NCI-H82 (cell line): Measurements from ENCODE around the gene CHRM1.
"Not testable (repeated sequence)": the region's sequence is repeated elsewhere in the genome, so short reads cannot be mapped to it uniquely, and the experiment has no call there.

Source experiments
- DNase-seq: peaks from one replicate; lab custom pipeline; 2025; lab: John Stamatoyannopoulos, UW

The CHRM1 gene, protein sequence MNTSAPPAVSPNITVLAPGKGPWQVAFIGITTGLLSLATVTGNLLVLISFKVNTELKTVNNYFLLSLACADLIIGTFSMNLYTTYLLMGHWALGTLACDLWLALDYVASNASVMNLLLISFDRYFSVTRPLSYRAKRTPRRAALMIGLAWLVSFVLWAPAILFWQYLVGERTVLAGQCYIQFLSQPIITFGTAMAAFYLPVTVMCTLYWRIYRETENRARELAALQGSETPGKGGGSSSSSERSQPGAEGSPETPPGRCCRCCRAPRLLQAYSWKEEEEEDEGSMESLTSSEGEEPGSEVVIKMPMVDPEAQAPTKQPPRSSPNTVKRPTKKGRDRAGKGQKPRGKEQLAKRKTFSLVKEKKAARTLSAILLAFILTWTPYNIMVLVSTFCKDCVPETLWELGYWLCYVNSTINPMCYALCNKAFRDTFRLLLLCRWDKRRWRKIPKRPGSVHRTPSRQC

DNA sequence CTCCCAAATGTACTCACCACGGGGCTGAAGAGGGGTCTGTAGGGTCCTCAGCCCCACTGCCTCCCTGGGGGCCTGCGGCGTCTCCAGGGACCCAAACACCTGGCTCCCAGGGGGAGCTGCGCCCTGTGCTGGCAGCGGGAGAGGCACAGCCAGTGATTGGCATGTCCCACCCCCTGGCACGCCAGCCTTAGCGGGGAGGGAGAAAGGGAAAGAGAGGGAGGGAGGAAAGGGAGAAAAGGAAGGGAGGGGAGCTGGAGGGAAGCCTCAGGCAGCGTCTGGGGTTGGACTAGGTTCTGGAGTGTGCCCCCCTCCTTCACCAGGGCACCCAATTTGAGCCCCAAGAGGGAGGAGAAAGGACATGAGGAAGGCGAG is at the start of gene CHRM1:
TSS of gene CHRM1 (minus strand) at position 163 of the 372 bp plus-strand sequence. CDS start 10,263 bp downstream, outside the sequence.
- DNase-seq = no peak

DNA sequence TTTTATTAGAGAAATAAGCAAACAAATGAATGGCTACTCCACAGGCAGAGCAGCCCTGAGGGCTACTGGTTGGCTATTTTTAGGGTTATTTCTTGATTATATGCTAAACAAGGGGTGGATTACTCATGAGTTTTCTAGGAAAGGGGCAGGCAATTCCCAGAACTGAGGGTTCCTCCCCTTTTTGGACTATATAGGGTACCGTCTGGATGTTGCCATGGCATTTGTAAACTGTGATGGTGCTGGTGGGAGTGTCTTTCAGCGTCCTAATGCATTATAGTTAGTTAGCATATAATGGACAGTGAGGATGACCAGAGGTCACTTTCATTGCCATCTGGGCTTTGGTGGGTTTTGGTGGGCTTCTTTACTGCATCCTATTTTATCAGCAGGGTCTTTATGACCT is 44.4 kb upstream of the CHRM1 start:
- DNase-seq = no peak

DNA sequence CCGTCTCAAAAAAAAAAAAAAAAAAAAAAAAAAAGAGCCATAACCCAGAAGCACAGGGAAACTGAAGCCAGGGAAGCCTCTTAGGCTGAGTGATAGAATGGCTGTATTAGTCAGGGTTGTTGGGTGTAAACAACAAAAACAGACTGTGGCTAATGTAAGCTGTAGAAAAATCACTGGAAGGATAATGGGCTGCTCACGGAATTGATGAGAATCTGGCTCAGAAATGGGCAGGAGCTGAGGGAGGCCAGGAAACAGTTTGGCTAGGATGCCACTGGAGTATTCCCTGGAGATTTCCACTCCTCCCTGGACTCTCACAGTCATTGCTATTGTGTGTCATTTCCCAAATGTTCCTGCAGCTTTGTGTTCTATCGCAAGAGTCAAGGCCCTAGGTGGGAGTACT is 41.2 kb upstream of the CHRM1 start:
- DNase-seq = no peak

DNA sequence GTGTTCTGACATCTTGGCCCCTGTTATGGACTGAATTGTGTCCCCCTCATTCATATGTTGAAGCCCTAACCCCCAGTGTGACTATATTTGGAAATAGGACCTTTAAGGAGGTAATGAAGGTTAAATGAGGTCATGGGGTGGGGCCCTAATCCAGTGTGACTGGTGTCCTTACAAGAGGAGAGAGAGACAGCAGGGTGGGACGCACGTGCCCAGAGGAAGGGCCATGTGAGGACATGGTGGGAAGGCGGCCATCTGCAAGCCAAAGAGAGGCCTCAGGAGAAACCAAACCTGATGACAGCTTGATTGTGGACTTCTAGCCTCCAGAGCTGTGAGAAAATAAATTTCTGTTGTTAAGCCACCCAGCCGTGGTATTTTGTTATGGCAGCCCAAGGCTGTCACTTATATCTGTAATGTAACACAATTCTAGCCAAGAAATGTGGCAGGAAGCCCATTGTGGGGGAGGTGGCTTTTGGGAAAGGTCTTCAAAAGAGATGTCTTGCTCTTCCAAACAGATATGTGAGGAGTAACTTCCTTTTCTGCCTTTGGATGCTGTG is 39.9 kb upstream of the CHRM1 start:
- DNase-seq = peak; percentile 33

DNA sequence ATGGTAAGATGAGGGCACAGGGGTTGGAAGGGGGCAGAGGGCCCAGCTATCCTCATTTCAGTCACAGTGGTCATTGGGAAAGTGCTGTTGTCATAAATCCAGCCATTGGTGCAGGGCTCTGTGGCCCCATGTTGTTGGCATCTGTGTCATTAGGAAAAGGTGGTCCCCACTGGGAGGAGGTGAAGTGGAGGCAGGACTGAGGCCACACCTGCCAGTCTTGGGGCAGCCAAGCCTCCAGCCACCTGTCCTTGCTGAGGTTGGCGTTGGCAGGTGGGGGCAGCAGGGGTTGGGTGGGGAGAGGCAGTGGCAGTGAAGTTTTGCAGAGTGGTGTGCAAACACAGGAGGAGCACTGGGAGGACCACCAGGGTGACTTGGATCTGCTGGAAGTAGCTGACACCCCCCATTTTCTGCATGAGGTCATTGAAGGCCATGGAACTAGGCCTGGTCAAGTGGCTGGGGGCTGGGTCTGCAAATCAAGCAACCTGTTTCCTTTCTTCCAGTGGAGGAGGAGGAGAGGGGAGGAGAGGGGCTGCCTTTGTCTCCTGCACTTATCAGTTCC is 38.3 kb upstream of the CHRM1 start:
- DNase-seq = no peak

DNA sequence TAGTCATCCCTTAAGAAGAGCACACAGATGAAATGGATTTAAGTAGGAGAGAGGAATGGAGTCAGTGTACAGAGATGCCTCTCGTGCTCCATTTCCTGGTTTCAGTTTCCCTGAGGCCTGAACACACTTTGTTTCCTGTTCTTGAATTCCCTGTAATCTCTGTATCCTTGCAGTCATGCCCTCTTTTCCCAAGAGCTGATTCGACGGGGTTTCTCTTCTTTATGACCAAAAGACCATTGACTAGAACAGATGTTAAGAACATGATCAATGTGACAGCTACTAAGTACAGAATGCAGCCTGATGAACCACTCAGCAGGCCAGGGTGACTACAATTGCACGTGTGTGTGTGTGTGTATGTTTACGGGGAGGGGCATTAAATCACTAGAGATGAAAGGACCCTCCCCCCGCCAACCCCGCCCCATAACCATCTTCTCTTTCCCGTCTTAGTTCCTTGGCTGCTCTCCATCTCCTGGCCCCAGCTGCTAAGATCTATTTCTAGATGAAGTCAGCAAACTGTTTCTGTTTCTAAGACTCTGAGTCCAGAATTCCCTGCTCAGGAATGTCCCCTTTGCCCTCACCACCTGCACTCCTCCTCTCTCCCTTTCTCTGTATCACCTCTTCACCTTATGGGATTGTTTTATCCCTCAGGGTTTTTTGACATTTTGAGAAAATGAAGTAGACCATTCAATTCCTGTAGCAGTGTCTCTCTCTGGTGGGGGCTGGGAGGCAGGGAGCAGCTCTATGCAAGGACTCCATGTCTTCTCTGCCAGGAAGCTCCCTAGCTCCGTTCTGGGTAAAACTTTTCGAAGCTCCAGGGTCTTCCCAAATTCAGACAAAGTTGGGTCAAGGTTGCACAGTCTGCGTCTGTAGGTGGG is 37.6 kb upstream of the CHRM1 start:
- peak; percentile 66 for DNase-seq

DNA sequence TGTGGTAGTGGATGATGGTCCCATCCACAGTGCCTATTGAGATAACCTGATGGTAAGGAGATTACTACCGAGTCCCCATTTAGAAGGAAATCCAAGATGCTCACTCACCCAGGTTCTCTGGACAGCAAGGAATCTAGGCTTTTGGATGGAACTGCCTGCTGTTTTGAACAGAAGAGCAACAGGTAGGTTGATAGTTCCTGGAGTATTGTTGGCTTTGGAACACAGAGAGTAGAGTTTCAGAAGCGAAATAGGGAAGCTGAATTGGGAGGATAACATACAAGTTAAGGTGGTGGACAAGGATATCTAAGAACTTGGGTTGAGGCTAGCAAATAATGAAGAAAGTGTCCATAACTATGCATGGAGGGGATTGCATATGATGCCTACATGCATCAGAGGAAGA is 36.0 kb upstream of the CHRM1 start:
- DNase-seq = no peak

DNA sequence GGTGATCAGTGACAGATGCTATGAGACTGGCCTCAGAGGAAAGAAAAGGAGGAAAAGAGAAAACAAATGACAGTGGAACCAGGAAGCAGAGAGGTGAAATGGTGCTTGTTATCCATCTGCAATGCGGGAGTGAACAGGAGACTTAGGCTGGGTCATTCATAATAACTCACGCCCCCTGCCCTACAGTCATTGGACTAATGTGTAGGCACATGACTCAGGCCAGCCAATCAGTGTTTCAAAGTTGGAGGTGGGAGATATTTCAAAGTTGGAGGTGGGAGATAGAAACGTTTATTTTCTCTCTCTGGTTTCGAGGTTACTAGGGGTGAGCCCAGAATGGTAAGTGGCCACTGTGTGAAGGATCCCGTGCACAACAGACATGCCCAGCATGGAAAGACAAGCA is 33.3 kb upstream of the CHRM1 start:
- DNase-seq = no peak

DNA sequence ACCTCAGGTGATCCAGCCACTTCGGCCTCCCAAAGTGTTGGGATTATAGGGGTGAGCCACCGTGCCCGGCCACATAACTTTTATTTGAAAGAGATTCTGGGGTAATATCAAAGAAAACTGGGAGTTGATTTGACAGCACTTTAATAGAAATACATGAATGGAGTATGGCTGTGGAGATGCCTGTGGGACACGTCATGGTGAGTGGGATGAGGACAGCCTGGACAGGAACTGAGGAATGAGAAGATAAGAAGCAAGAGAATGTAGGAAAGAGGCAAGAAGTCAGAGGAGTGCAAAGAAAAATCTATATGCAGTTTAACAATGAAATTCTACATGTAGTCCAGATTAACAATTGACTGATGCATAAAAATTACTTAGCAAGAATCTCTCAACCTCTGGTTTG is 32.6 kb upstream of the CHRM1 start:
- no peak for DNase-seq

DNA sequence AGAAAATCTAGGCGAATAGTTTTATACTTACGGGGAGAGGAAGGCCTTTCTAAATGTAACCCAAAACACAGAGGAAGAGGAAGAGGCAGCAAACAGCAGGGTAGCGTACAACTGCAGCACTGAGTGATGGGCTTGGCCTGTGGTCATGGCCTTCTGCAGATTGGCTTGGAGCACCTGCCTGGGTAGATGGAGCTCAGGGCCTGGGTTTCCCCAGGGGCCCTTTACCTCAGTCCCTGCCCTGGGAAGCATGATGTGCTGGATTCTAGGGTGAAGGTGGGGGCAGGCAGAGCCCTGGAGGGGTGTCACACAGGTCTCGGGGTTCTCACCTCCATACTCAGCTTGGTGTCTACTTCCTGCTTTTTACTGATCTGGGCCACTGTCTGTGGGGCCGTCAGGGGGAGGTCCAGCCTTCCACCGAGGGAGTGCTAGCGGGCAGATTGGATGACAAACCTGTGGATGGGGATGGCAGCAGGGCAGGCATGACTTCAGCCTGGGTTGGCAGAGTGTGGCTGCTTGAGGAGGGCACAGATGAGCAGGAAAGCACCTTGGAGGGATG is 27.7 kb upstream of the CHRM1 start:
- no peak for DNase-seq

DNA sequence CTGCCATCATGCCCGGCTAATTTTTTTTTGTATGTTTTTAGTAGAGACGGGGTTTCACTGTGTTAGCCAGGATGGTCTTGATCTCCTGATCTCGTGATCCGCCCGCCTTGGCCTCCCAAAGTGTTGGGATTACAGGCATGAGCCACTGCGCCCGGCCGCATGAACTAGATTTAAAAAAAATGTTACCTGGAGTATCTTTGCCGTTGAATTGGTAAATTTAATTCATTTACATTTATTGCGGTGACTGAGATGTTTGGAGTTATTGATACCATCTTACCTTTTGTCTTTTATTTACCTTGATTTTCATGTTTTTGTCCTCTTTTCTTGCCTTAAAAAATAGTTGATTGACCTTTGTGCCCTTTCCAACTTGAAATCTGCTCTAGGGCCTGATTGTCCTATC is 24.4 kb upstream of the CHRM1 start:
- not testable (repeated sequence) for DNase-seq

DNA sequence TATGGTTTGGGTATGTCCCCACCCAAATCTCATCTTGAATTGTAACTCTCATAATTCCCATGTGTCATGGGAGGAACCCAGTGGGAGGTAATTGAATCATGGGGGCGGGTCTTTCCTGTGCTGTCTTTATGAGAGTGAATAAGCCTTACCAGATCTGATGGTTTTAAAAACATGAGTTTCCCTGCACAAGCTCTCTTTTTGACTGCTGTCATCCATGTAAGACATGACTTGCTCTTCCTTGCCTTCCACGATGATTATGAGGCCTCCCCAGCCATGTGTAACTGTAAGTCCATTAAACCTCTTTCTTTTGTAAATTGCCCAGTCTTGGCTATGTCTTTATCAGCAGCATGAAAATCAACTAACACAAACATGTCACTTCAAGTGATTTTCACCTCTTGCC is 16.4 kb upstream of the CHRM1 start:
- not testable (repeated sequence) for DNase-seq

DNA sequence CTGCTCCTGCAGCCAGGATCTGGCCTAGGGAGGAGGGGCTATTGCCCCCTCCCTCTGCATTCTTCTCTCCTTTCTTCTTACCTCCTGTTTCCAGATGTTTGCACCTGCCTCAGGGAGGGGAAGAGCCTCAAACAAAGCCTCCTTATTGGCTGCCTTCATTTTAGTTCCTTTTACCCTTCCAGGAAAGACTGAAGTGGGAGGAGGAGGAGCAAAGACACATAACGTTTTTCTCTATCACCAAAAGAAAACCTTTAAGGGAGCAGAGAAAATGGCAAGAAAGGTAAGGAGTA is 13.3 kb upstream of the CHRM1 start:
- no peak for DNase-seq

DNA sequence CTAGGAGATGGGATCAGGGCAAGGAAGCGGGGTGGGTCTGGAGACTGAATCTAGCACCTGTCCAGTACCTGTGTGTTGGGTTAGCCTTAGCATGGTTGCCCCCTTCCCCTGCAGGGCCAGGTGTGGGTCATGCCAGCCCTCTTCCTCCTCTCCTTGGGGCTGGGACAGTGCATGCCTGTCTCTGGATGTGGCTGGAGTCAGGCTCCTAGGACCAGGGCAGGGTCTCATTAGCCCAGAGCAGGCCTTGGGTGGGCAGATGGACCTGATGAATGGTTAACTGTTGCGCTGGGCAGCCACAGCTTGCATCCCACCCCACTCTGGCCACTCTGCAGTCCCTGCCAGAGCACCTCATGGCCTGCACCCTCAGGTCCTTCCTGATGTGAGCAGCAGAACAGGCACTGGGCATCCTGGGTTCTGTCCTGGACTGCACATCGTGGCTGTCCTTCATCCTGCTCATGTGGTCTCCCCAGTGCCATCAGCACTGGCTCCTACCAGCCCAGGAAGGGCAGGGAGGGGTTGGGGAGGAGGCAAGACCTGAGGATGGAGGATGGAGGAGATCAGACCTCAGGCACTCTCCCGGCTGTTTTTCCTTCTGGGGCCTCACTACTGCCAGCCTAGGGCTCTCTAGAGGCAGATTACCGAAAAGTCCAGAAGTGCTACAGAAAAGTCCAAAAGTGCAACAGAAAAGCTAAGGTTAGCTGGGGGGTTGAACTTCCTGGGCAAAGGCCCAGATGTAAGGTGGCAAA is 12.8 kb upstream of the CHRM1 start:
- no peak for DNase-seq

DNA sequence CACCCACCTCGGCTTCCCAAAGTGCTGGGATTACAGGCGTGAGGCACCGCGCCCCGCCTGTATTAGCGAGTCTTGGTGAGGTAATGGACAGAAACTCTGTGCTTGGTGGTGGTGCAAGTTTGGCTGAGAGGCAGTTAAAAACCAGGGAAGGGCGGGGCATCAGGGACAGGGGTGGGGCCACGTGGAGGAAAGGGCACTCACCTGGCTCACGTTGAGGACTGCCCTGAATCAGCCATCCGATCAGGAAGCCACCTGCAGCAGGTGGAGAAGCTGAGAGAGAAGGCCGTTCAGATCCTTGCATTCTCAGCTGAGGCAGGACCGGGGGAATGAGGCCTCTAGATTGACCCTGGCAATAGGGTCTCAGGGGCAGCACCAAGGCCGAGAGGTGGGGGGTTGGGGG is 12.1 kb upstream of the CHRM1 start:
- no peak for DNase-seq

DNA sequence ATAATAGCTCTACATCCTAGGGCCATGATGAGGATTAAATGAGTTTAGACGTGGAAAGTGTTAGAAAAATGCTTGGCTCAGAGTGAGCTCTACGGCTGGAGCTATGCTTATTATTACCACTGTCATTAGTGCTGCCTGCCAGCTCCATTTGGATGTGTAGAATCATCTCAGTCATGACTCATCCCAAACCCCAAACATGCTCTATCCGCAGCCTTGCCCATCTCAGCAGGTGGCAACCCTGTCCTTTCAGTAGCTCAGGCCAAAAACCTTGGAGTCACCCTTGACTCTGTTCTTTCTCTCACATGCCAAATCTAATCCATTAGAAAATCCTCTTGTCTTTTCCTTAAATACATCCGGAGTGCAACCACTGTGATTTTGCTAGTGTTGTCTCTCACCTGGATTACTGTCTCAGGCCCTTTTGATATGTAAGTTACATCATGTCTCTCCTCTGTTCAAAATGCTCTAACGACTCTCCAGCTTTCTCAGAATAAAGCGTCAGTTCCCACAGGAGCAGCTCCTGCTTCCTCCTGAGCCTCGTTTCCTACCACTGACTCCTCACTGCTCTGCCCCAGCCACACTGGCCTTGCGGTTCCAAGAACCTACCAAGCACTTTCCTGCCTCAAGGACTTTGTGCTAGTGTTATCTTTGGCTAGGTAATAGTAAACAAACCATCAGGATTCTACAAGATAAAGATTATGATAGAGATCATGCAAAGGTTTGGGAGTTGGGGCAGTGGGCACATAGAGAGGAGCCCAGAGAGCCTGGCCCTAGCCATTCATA is 10.5 kb upstream of the CHRM1 start:
- DNase-seq = peak; percentile 22

DNA sequence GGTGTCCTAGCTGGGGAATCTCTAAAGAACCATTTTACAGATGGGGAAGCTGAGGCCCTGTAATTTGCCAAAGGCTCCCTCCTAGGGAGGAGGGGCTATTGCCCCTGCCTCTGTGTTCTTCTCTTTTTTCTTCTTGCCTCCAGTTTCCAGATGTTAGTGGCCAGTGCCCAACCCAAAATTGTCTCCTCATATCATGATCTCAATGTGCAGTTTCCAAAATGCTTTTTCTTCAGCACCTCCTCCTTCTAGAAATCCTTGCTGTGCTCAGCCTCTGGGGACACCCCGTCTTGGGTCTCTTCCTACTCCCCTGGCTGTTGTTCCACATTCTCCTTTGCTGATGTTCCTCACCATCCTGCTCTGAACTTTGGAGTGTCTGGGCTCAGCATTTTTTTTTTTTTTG is 9.5 kb upstream of the CHRM1 start:
- no peak for DNase-seq

DNA sequence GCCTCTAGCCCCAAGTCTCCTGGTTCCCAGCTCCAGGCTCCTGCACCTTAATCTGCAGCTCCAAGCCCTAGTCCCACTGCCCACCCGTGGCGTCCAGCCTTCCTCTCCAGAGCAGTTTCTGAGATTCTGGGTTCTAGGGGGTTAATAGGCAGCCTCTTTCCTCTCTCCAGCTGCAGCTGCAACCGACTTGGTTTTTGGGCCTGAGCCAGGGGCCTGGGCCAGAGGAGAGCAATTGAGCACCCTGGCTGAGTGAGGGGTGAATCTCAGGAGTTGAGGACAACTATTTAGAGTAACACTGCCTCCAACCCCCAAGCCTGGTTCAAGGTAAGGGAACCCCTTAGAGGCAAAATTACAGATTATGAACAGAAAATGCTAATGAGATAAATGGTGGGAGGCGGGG is 9.0 kb upstream of the CHRM1 start:
- DNase-seq = no peak

DNA sequence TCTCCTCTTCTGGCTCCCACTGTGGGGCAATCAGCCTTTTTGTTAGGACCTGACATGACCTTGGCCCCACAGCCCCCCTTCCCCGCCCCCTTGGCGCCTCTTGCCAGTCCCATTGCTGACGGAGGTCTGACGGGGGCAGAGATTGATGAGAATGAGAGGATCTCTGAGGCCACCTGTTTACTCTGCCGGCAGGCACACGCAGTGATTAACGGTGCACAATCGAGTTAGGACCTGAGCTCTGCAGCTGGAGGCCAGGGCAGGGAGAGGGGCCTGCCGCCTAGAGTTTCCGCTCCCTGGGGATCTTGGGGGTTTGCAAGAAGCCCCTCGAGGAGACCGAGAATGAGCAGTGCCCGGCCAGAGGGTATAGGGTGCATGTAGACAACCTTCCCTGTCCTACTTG is 6.8 kb upstream of the CHRM1 start:
- peak; percentile 96 for DNase-seq

DNA sequence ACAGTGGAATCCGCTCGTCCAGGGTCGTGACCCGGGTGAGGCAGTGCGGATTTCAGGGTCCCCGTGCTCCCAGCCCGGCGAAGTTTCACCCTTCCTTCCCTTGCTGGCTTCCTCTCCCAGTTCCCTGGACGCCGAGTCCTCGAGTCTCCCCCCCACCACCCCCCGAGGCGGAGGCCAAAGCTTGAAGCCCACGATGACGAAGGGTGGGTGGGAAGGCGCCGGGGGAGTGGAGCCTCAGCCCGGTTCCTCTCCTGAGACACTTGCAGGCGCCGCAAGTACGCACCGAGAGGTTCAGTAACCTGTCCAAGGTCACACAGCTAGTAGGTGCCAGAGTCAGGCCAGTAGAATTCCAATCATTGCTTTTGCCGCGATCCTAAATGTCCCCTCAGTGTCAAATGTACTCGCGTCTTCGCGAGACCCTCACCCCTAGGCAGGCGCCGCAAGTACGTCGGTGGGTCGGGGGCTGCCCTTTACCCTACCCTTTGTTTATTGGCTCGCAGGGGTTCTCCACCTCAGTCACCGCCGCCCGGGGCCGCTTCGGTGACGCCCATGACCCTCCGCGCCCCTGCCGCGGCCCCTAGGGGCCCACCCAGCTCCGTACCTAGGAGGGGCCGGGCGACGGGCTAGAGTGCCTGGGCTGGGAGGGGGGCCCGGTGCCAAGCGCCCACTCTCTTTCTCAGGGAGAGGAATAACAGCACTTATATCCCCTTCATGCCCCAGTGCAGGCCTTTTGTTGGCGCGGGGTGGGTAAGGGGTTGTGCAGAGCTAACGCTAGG is 5.7 kb upstream of the CHRM1 start:
- no peak for DNase-seq
